EH (cell line): ENCODE results near the gene KIAA1755.
"Not testable (repeated sequence)": the region's sequence is repeated elsewhere in the genome, so short reads cannot be mapped to it uniquely, and the experiment has no call there.

ENCODE experiments used
- DNase-seq: peaks from one replicate; pipeline ENCODE4 v3.0.0-alpha.2; 2015; ENCODE audit warnings: low read depth

The KIAA1755 gene

DNA sequence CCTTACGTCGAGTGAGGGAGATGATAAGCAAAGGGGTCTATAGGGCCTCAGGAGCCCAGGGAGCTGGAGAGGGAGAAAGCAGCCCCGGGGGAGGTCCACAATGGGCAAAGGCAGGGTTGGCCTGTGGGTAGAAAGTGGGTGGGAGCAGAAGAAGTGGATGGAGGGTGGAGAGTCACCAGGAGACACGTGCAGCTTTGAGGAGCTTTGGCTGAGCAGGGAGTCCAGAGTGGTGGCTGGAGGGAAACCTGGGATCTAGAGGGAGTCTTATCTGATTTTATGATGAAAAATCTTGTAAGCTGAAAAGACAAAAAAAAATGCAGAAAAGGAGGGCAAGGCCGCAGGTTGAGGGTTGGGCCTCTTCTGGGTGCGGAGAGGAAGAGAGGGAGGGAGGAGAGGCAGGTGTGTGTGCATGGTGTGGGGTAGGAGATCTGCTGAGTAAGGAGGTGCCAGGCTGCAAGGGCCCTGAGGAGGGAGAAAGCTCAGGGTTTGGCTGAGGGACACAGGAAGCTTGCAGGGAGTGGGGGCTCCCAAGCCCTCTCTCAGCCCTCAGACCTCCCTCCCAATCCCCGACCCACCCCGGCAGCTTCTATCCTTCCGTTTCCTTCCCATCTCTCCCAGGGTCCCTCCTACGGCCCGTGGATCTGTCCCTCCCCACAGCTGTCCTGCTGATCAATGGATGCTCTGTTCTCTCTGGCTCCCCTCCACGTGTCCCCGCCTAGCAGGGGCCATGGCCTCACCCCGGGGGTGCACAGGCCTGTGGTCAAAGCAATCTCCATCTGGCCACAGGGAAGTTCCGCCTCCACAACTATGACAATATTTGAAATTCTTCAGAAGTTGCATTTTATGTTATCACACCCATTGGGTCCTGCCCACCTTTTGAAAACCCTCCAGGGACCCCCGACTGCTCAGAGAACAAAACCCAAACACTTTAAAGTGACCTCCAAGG lies 26.3 kb upstream of the KIAA1755 start:
- DNase-seq: peak; percentile 50

- DNase-seq: no peak
Observed at GRCh38 chr20:38284893-38285444, 24.4 kb upstream of the KIAA1755 start.

DNA sequence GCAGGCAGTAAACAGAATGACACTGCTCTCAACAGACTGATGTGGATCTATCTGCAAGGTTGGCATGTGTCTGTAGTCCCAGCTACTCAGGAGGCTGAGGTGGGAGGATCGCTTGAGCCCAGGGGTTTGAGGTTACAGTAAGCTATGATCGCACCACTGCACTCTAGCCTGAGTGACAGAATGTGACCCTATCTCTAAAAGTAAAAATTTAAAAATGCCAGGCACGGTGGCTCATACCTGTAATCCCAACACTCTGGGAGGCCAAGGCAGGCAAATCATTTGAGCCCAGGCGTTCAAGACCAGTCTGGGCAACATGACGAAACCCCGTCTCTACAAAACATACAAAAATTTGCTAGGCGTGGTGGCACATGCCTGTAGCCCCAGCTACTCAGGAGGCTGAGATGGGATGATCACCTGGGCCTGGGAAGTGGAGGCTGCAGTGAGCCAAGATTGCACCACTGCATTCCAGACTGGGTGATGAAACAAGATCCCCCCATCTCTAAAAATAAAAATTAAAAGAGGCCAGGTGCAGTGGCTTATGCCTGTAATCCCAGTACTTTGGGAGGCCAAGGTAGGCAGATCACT lies 23.6 kb upstream of the KIAA1755 start:
- not testable (repeated sequence) for DNase-seq

DNA sequence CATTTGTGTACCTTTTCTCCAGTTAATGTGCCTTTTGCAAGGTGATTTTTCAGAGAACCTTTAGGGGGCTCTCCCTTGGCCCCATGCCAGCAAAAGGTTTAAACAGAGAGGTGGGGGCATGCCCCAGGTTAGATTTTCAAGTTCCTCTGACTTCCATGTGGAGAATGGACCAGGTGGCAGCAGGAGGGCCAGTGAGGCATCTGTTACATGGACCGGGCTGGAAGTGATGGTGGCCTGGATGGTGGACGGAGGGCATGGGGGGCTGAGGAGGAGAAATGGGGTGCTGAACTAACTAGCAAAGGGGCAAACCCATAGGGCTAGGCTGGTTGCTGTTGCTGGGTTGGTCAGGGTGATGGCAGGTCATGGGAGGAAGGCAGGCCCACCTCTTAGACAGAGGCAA lies 22.7 kb upstream of the KIAA1755 start:
- no peak for DNase-seq

GRCh38 chr20:38281176-38281915 lies 20.8 kb upstream of the KIAA1755 start:
- not testable (repeated sequence) for DNase-seq

GRCh38 chr20:38278763-38279162 lies 18.2 kb upstream of the KIAA1755 start:
- peak; percentile 28 for DNase-seq

GRCh38 chr20:38278131-38278530 lies 17.6 kb upstream of the KIAA1755 start:
- DNase-seq: no peak

DNA sequence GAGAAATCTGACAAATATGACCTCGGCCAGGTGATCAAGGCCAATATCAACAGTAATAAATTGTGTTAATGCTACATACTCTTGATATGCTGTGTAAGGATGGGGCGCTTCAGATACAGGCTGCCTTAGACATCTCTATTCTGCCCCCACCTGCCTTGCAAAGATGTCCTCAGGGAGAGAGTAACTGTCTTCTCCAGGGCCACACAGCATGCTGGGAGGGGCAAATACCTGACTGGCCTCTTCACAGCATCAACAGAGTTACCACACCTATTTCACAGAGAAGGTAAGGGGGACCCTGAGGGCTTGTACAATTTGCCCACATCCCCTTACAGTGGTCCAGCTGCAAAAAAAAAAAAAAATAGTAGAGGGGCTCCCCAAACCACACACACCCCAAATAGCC lies 17.2 kb upstream of the KIAA1755 start:
- DNase-seq: no peak

- DNase-seq: peak; percentile 46
Observed at GRCh38 chr20:38277285-38277684, 16.8 kb upstream of the KIAA1755 start.

DNA sequence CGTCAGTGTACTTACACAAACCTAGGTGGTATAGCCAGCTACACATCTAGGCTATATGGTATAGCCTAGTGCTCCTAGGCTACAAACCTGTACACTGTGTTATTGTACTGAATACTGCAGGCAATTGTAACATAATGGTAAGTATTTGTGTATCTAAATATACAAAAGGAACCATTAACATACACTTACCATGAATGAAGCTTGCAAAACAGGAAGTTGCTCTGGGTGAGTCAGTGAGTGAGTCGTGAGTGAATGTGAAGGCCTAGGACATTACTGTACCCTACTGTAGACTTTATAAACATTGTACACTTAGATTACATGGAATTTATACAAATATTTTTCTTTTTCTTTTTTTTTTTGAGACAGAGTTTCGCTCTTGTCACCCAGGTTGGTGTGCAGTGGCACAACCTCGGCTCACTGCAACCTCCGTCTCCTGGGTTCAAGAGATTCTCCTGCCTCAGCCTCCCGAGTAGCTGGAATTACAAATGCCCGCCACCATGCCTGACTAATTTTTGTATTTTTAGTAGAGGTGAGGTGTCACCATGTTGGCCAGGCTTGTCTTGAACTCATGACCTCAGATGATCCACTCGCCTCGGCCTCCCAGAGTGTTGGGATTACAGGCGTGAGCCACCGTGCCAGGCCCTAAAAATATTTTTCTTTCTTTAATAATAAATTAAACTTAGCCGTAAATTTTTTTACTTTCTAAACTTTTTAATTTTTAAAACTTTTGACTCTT lies 15.4 kb upstream of the KIAA1755 start:
- DNase-seq: peak; percentile 96

- peak; percentile 94 for DNase-seq
Observed at GRCh38 chr20:38272961-38273360, 12.4 kb upstream of the KIAA1755 start.

GRCh38 chr20:38272398-38272797 lies 11.9 kb upstream of the KIAA1755 start:
- DNase-seq: peak; percentile 84

- peak; percentile 49 for DNase-seq
Observed at GRCh38 chr20:38271608-38272120, 11.1 kb upstream of the KIAA1755 start.

GRCh38 chr20:38270869-38271605 lies 10.5 kb upstream of the KIAA1755 start:
- DNase-seq: peak; percentile 98

DNA sequence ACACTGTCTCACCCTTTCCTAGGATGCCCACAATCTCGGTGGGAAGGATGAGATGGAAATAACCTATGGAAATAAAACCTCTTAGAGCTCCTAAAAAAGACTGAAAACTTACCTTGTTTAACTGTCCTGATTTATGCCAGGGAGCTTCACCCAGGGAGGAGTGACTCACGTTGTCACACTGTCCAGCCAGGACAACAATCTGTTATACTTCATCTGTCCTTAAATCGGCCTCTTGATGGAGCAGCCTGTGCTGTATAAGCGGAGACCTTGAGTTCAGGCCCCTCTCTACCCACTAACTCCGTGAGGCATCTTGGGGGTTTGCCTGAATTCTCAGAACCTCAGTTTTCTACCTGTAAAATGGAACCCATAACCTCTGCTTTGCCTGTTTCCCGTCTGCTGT lies 9.2 kb upstream of the KIAA1755 start:
- DNase-seq: no peak

- DNase-seq: no peak
Observed at GRCh38 chr20:38269040-38269439, 8.5 kb upstream of the KIAA1755 start.

DNA sequence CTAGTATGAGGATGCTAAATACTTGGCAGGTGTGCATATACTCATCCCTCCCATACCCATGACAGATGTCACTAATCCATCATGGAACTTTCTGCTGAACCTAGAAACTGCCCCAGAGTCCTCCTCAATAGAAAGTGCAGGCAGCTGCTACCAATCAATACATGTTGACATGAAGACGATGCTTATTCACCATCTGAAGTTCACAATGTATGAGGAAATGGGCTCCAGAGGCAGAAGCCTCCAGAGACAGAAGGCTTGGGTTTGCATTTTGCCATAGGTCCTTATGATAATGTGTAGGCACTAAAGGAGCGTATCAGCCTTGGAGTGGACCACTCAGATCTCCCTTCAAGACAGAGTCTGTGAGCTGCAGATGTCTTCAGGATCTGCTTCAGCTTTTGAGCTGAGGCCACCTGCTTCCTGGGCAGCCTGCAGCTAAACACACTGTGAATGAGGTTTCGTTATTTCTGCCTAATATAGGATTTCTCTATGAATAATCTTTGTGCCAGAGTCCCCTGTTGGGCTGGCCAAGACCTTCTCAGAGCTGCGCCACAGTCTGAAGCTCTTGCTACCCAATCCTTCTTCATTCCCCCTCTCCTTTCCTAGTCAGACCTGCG lies 7.5 kb upstream of the KIAA1755 start:
- no peak for DNase-seq

DNA sequence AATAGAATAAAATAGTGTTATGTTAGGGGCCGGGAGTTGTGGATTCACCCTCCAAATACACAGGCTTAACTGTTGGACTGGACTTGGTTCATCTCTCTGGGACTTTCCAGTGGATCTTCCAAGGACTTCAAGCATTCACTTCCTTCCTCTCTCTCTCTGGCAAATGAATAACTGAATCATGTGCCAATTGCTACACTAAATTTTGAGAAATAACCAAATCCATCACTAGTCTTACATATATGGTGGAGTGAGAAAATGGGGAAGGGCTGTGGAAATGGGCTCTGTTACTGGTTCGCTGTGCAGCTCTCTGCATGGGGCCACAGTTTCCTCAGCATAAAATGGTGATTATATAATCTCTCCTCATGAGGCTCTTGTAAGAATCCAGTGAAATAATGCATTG lies 6.8 kb upstream of the KIAA1755 start:
- no peak for DNase-seq

DNA sequence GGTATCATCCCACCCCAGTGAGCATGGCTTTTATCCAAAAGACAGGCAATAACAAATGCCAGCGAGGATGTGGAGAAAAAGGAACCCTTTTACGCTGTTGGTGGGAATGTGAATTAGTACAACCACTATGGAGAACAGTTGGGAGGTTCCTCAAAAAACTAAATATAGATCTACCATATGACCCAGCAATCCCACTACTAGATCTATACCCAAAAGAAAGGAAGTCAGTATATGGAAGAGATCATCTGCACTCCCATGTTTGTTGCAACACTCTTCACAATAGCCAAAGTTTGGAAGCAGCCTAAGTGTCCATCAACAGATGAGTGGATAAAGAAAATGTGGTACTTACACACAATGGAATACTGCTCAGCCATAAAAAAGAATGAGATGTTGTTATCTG lies 5.9 kb upstream of the KIAA1755 start:
- DNase-seq: no peak

DNA sequence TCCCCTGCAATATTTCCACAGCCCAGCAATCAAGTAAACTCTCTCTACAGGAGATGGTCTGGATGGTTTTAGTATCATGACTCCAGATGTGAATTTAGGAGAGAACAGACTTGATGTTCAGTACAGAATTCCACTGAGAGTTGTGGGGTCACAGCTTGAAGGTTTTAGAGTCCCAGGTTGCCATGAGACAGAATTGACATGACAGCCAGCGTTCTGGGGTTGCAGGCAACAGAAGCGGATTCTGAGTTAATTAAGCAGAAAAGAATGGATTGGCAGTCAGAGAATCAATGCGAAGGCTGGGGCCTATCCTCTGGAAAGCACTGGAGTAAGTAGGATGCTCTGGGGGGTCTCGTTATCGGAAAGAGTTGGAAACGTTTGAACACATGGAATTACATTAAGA lies 2.4 kb upstream of the KIAA1755 start:
- no peak for DNase-seq

DNA sequence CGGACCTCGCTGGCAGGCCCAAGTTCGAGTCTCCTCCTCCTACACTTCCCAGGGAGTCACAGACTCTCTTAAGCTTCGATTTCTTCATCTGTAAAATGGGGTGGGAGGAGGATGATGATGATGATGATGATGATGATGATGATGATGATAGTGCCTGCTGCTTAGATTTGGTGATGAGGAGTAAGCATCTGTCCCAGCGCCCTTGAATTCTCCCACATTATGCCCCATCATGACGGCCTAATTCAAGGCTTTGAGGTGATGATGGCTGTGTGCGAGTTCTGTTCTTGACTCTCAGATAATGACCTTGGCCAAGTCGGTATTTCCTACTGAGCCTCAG lies 487 bp upstream of the KIAA1755 start:
- DNase-seq: no peak
